Astrocyte of the spinal cord (primary cell): ENCODE measurements around the gene ABCC10.
"Not testable (repeated sequence)": the region's sequence is repeated elsewhere in the genome, so short reads cannot be mapped to it uniquely, and the experiment has no call there.

Source experiments
- DNase-seq: peaks from one replicate; pipeline ENCODE4 v3.0.0; 2011; ENCODE audit warnings: low read depth, low spot score
- H3K4me3 ChIP-seq: 2 replicates; pipeline ENCODE4 v1.5.1; 2011; ENCODE audit warnings: low read depth, mild to moderate bottlenecking, low read length, moderate library complexity
- in situ Hi-C: cut with HindIII; loops from 2 replicates; pipeline ENCODE4 v1.10.0; 2017; ENCODE audit warnings: low sequenced_read_pairs
- TF ChIP-seq, protein P1 (sequence below): IDR thresholded peaks from 2 replicates; pipeline ENCODE4 v1.5.1; 2012; ENCODE audit warnings: low read depth, mild to moderate bottlenecking, low read length, inconsistent platforms

Gene ABCC10

DNA sequence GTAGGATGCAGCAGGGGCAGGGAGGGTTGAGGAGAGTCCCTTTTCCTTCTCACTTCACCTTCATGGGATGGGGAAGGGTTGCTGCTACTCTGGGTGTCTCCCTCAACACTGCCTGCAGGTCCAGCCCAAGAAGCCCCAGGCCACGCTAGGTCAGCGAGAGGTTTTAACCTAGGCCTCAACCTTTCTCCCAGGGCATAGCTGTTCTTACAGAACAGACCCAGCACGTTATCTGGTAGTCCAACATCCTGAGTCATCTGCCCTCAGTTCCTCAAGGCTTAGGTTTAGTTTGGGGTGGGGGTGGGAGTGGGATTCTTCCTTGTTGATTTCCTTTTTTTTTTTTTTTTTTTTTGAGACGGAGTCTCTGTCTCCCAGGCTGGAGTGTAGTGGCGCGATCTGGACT is 67.0 kb downstream of the ABCC10 start:
- TF ChIP-seq, protein P1, sequence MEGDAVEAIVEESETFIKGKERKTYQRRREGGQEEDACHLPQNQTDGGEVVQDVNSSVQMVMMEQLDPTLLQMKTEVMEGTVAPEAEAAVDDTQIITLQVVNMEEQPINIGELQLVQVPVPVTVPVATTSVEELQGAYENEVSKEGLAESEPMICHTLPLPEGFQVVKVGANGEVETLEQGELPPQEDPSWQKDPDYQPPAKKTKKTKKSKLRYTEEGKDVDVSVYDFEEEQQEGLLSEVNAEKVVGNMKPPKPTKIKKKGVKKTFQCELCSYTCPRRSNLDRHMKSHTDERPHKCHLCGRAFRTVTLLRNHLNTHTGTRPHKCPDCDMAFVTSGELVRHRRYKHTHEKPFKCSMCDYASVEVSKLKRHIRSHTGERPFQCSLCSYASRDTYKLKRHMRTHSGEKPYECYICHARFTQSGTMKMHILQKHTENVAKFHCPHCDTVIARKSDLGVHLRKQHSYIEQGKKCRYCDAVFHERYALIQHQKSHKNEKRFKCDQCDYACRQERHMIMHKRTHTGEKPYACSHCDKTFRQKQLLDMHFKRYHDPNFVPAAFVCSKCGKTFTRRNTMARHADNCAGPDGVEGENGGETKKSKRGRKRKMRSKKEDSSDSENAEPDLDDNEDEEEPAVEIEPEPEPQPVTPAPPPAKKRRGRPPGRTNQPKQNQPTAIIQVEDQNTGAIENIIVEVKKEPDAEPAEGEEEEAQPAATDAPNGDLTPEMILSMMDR = no peak
- DNase-seq = no peak
- no peak overlapping the region for H3K4me3 ChIP-seq
- in situ Hi-C loops = no loop called here

DNA sequence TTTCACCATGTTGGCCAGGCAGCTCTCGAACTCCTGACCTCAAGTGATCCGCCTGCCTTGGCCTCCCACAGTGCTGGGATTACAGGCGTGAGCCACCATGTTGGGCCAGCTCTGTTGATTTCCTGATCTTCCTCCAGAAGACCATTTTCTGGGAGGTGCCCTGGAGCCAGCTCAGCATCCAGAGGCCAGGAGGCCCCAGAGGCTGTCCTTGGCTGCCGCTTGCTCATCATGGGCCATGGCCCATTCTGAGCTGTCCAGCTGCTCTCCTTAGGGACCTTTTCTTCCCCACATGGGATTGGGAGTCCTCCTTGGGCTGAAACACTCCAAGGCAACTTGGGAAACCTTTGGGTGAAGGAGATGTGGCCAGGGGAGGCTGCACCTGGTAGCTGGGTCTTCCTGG is 67.4 kb downstream of the ABCC10 start:
- DNase-seq = no peak
- TF ChIP-seq, protein P1 = no peak
- in situ Hi-C loops = no loop called here
- no peak overlapping the region for H3K4me3 ChIP-seq

DNA sequence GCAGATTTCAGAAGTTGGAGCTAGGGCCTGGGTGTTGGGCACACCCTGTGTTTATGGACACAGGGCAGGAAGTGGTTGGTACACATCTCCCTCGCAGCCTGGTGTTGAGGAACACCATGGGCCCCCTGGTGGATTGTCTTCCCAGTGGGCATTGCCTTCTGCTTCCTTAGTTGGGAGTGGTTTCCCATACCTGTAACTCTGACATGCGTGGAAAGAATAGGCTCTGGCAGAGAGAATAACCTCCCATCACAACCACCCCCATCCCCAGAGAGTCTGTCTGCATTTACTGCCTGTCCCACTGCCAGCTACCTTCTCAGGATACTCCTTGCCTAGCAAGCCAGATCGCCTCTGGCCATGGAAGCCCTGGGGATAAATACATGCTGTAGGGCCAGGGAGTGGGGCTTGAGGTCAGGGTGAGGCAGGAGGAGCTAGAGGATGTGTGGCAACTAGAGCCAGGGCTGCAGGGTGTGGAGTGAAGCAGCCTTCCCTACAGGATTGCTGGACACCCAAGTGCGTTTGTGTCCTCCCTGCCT is 68.1 kb downstream of the ABCC10 start:
- no peak for DNase-seq
- H3K4me3 ChIP-seq = no peak overlapping the region
- TF ChIP-seq, protein P1 = peak; percentile 30
- in situ Hi-C loops = no loop called here

DNA sequence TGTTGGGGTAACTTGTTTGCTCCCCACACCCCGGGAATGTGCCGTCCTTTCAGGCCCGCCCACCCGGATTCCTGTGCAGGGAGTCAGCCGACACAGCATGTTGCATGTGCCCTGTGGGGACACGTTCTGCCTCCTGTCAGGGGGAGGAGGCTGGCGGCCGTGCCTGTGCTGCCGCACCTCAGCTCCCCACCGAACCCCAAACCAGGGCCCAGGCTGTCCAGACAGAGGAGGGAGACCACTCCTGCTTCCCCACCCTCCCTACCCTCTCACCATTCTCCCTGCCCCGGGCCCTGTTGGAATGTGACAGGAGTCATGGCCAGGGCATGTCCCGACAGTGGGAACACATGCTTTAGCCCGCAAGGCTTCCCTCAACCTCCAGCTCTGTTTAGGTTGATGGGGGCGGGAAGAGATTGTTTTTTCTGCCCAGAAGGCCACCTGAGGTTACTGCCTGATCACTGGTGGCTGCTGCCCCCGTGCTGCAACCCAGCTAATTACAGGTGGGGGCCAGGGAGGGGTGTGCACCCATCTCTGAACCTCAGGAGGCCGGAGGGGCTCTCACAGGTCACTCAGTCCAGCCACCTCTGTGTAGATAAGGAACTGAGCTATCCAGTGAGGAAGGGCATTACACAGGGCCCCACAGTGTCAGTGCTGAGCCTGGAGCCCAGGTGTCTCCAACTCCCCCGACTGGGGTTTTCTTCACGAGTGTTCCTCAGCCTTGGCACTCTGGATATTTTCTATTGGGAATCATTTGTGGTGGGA is 69.2 kb downstream of the ABCC10 start:
- peak; percentile 34 for DNase-seq
- in situ Hi-C loops = no loop called here
- H3K4me3 ChIP-seq = no peak overlapping the region
- TF ChIP-seq, protein P1 = peak; percentile 66

DNA sequence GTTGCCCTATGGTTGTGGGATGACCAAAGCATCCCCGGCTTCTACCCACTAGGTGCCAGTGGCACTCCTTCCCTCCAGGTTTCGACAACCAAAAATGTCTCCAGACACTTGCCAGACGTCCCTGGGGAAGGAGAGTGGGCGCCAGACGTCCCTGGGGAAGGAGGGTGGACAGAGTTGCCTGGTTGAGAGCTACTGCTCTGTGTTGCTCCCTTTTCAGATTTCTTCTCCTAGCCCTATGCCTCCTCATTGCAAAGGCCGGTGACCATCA is 69.7 kb downstream of the ABCC10 start:
- H3K4me3 ChIP-seq = no peak overlapping the region
- TF ChIP-seq, protein P1 = no peak
- no peak for DNase-seq
- in situ Hi-C loops = no loop called here

DNA sequence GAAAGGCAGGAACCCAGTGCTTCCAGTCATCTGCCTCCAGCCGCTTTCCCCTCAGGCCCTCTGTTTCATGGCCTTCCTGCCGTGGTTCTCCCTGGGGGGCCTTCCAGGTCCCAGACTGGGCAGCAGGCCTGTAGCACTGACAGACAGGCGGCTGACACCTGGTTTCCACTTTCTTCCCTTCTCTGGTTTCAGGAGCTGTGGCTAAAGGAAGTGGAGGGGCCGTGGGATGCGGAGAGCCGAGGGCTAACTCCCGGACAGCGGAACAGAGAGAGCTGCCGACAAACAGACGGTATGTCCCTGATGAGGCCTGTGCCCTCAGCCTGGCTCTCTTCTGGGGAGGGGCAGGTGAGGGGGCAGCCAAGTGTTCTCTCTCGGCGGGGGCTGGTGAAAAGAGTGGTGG is 70.3 kb downstream of the ABCC10 start:
- H3K4me3 ChIP-seq = no peak overlapping the region
- in situ Hi-C loops = no loop called here
- TF ChIP-seq, protein P1 = no peak
- no peak for DNase-seq

DNA sequence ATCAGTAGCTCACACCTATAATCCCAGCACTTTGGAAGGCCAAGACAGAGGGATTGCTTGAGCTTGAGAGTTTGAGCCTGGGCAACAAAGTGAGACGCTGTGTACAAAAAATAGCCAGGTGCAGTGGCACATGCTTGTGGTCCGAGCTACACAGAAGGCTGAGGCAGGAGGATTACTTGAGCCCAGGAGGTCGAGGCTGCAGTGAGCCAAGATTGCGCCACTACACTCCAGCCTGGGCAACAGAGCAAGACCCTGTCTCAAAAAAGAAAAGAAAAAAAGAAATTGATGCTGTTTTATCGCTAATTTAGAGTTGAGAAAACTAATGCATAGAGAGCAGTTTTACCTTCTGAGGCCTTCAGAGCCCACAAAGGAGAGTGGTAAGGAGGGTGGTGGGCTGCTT is 71.0 kb downstream of the ABCC10 start:
- in situ Hi-C loops, DNase-seq, H3K4me3 ChIP-seq: not testable (repeated sequence)
